GM21529 (cell line): ENCODE measurements around the gene ACTN4.

ENCODE experiments used
- ATAC-seq: cut with Tn5 transposase; IDR thresholded peaks from one replicate; pipeline ENCODE4 v1.9.1; 2021; ENCODE audit not compliant: unreplicated experiment

Gene ACTN4

DNA sequence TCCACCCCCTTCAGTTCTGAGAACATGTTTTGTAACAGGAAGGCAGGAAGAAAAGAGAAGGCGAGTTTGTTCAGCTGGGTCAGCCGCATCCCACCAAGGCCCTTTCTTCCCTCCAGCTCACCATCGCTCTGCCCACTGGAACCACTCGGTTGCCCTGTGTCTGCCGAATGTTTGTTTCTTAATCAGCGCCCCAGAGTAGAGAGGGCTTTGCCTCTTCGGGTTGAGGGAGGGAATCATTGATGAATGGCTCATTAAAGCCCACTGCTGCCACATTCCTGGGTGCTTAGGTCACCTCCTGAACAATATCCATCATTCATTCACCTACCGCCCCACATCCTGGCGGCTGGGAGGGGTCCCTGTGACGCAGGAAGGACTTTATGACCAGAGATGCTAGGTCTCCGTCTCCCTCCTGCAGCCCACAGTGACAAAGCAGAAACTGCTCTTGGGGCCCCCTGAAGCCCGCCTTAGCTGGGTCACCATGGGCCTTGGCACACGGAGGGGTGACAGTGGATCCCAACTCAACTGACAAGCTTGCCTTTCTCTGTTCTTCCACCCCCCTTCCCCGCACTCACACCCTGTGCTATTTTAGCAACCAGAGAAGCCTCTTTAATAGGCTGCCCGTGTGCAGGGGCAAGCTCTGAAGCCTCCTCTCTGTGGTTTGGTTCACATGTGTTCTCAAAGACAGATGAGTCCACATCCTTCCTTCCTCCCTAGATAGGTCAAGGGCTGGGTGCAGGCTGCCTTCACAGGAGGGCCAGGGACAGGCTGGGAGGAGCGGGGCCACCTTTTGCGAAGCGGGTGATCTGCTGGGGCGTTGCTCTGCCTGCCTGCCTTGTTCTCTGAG lies 46.2 kb downstream of the ACTN4 start:
- no peak for ATAC-seq

DNA sequence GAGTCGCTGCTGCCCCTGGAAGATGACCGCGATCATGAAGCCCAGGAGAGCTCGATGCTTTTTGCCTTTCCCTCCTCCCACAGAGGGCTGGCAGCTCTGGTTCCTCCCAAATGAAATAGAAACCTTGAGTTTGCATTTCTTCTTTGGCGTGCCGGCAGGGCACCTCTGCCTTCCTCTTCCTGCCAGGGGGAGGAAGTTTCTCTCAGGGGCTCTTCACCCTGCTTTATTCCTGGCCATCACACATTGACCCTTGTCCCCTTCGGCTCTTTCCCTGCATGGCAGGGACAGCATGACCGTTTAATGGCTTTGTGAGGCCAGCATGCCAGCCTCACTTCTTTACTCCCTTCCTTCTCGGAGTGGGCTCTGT lies 47.9 kb downstream of the ACTN4 start:
- ATAC-seq, result no peak

DNA sequence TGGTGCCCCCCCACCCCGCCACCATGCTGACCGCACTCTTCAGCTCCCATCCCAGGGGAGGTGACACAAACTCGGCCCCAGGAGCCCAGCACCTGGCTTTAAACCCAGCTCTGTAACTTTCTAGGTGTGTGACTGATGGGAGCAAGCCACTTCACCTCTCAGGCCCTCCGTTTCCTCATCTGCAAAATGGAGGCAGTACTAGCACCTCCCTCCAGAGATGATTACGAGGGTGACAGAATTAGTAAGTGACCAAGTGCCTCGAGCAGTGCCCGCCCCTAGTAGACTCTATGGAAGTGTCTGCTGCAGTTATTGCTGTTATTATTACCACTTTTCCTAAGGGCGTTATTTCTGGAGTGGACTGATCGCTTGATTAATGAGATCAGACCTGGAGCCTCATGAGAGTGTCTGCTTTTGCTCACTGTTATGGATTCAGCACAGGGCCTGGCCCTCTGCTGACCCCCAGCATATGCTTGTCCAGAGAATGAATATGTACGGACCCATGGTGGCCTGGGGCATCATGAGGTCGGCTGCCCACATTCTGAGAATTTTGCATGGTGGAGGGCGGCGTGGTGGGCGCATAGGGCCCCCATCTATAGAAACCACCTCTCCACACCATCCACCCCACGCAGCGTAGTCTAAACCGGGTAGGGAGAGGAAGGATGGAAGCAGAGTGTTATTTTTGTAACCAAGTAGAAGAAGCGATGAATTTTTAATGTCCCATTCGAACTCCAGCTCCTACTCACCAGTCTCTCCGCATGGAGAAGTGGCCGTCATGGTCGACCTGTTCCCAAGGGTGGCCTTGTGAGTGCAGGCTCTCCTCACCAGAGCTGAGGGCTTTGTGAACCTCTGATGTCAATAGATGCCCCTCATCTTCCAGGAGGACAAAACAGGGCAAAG lies 48.6 kb downstream of the ACTN4 start:
- no peak for ATAC-seq

DNA sequence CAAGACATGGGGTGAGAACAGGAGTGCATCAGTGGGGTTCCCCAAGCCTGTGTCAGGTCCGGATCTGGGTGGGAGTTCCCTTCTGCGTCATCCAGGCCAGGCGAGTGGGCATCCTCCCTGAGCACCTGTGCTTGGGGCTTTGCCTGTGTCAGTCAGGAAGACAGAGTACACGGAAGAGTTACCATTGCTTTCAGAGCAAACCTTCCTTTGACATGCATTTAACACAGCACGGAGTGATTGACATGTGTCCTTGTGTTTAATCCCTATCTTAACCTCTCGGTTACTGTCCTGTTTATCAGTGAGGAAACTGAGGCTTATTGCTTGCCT lies 49.2 kb downstream of the ACTN4 start:
- ATAC-seq, result no peak

DNA sequence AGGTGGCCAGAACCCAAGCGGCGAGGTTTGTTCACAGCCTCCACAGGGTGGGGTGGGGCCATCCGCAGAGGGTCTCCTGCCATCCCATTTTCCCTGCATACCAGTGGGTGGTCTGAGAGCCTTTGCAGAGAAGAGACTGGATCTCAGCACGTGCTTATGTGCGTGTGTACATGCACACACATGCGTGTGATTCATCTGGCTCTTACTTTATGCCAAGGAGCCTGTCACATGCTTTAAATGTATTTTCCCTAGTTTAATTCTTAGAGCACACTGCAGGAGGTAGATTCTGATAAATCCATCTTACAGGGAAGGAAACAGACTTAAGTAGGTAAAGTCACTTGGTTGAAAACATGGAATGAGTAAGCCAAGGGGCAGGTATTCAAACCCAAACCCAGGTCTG lies 49.7 kb downstream of the ACTN4 start:
- no peak for ATAC-seq

DNA sequence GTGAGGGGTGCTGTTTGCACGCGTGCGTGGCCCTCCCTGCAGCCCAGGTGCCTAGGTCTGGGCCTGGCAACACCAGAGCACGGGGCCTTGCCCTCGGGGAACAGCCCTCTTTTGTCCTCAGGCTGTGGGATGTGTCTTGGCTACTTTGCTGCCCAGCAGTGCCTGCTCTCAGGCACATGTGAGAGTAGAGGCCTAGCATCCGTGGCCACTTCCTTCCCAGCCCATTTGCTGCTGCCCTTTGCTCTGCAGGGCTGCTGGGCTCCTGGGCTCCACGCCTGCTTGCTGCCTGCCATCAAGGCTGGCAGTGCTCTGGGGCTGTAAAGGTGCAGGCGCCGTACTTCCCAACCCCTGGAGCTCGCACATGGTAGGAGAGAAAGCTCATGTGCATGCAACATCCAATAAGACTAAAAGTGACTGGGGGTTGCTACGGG lies 50.2 kb downstream of the ACTN4 start:
- ATAC-seq, result no peak

DNA sequence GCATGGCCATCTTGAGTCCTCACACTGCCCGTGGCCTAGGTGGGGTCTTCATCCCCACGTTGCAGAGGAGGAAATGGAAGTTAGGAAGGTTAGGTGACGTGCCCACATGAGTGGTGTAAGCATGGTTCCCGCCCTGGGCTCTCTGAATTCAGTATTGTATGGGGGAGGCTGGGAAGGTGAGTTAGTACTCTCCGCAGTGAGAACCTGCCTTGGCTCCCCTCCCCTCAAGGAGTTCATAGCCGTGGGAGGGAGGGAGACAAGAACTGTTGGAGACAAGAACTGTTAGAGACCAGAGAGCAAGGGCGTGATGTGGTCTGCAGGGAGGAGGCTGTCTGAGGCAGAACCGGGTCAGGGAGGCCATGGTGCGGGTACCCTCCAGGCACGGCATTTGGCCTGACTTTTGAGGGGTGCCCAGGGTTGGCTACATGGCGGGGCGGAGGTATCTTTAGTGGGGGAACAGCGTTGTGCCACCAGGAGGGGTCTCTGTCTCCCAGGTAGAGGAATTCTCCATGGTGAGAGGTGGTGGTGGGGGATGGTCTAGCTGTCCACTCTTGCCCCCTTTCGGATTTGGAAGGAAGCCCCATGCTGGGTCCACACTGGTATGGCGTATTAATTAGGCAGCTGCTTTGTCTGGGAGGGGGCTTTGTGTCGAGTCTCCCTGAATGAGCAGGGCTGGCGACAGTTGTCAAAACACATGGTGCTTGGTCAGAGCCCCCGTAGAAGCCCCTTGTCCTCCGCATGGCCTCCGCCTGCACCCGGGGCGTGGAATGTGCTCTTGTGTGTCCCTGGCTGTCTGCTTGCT lies 51.0 kb downstream of the ACTN4 start:
- no peak for ATAC-seq

DNA sequence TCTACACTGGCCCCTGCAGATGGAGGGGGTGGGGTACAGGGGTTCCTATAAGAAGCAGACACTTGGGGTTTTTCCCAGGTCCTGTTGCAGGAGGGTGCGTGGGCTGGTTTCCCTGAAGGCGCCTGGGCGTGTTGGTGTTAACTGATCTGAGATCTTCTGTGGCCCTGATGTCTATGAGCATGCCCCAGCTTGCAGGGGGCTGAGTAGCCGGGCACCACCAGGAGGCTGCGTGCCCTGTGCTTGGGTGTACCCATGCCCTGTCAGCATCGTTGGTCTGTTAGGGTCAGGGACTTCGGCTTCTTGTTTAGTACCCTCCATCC lies 51.5 kb downstream of the ACTN4 start:
- ATAC-seq, result no peak

DNA sequence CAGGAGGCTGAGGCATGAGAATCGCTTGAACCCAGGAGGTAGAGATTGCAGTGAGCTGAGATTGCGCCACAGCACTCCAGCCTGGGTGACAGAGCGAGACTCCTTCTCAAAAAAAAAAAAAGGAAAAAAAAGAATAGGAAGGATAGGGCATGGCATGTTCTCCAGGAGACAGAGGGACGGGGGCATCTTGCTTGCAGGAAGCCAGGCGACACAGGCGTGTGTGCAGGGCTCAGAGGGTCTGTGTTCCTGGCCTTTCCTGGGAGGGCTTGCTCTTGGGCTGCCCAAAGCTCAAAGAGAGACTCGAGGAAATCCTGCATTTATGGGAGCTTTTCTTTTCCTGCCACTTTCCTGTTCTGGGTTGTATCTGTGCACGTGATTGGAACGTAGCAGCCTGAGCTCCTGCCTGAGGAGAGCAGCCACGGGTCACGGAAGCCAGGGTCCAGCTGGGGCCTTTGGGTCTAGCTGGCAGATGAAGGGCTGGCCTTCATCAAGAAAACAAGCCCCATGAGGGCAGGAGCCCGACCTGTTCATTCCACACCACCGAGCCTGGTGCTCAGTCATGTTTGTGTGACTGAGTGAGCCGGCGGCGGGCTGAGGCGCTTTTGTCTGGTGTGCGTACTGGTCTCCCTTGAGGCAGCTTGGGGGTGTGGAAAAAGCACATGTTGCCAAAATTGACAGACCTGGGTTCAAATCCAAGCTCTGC lies 52.3 kb downstream of the ACTN4 start:
- ATAC-seq, result no peak

DNA sequence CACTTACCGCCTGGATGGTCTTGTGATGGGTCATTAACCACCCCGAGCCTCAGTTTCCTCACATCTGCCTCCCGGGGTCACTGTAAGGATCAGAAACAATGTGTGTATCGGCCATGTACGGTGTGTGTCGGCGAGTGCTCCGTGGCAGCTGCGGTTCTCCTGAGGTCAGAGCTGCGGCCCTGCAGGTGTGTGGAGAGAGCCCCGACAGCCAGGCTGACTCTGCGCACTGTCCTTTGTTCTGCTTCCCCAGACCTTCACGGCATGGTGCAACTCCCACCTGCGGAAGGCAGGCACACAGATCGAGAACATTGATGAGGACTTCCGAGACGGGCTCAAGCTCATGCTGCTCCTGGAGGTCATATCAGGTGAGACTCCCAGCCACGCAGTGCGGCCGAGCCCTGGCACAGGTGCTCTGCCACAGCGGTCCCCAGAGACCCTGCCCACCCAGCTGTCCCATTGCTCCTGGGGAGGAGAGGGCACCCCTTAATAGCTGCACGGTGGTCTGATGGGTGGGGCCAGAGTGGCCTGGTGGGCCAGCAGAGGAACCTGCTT lies 53.0 kb downstream of the ACTN4 start:
- ATAC-seq, result no peak

DNA sequence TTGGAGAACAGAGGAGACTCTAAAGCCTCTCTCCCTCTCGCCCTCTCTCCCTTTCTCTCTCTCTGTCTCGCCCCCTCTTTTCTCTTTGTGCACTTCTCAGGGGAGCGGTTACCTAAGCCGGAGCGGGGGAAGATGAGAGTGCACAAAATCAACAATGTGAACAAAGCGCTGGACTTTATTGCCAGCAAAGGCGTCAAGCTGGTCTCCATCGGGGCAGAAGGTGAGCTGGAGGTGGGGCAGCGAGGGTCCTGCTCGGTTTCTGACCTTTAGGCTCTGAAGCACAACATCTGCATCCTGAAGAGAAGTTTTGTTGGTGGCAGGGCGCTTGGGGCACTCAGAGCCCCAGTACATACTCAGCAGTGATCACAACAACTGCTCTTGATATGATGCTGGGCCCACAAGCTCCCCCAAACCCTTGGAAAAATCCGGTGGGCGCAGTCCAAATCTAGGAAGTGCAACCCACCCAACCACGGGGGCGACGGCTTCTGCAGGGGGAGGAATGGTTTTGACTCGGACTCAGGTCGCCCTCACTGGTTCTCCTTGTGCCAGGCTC lies 53.5 kb downstream of the ACTN4 start:
- no peak for ATAC-seq

DNA sequence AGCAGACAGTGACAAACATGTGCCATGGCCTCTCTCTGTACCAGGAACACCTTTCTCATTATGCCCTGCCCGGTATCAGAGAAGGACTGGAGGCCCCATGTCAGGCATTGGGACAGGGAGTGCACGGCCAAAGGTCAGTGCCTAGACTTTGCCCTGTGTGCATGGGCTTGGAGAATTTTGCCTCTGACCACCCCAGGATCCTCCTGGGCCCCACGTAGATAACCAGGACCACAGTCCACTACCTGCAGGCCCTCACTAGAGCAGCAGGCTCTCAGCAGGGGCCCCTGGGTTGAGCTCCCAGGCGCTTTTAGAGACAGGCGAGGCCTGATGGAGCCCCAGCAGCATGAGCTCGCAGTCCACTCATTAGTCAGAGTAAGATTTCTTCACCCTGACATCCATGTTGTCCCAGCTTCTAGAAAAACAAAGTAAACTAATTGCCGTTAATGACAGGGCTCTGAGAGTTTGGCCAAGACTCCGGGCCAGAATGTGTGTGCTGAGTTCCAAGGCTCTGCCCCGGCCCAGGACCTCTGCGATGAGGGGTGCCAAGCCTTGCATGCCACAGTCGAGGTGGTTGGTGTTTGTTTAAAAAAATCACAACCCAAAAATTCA lies 54.1 kb downstream of the ACTN4 start:
- ATAC-seq, result no peak

DNA sequence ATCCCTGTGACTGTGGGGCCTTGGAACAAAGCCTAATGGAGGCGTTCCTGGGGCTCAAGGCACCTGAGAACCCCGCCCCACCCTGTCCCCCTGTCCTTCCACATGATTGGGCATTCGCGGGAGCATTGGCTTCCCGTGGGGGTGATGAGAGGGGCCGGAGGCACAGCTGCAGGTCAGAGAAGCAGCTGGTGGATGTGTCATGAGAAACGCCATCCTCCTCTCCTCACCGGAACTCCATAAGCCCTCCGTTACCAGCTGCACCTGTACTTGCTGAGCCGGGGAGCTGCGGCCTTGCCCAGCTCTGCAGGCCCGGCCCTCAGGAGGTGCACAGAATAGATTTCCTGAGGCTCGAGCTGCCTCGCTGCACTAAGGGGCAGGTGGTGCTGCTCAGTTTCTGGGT lies 54.8 kb downstream of the ACTN4 start:
- no peak for ATAC-seq

DNA sequence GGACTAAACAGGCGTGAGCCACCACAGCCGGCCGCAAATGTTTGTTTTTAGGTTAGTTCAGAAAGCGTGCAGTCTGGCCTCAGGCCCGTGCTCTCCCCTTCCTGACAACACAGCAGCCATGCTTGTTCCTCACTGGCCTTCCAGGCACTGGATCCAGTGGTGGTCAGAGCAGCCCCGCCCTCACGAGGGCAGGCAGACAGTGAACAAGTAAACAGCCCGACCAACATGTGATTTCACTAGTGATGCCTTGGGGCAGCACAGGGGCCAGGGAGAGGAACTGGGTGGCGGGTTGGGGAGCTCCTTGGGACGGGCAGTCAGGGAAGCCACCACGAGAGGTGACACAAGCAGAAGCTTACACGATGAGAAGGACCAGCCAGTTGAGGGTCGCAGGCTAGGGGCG lies 56.1 kb downstream of the ACTN4 start:
- ATAC-seq, result no peak

DNA sequence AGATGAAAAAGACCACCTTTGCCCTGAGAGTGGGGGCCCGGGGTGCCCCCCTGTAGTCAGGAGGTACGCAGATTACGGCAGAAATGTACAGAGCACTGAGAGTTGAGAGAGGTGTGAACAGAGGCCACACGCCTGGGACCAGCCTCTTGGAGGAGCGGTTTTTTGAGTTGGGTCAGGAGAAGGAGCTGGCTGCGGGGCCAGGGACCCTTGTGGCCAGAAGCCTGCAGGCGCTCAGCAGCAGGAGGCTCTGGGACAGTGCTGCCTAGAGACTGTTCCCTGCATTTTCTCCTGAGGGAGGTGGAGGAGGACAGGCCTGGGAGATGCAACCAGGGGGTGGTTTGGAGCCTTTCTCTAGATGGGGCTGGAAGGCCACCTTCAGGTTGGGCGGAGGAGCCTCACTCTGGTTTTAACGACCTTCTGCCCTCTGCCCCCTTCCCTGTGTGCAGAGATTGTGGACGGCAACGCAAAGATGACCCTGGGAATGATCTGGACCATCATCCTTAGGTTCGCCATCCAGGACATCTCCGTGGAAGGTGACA lies 57.1 kb downstream of the ACTN4 start:
- no peak for ATAC-seq

DNA sequence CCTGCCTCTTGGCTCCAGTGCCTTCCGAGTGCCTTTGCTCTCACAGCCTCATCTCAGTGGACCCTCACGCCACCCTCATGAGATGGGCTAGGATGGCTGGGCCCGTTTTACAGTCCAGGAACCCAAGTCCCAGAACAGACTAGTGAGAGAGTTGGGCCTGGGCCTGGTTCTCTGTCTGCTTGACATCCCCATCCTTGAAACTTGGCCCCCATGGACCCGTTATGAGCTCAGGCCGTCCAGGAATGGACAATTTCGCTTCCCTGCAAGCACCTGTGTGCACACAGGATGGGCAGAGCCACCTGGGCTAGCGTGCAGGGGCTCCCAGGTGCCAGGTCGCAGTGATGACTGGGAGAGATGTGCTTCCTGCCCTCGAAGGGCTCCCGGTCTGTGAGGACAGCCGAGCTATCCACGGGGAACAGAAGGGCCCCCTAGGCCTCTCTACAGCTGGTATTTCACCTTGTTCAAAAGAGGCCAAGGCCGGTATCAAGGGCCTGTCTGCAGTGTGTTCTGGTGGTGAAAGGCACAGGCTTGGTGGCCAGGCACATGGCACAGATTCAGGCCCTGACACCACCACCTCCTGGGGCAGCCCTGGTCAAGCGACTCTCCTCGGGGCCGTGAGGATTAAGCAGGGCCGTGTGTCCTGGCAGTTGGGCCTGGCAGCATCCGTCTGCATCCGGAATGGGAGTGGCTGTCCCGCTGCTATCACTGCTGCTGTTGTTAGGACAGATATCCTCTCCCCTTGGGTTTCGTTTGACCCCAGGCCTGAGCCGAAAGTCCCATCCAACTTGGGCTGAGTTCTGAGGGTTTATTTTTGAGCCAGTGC lies 58.0 kb downstream of the ACTN4 start:
- ATAC-seq, result no peak

DNA sequence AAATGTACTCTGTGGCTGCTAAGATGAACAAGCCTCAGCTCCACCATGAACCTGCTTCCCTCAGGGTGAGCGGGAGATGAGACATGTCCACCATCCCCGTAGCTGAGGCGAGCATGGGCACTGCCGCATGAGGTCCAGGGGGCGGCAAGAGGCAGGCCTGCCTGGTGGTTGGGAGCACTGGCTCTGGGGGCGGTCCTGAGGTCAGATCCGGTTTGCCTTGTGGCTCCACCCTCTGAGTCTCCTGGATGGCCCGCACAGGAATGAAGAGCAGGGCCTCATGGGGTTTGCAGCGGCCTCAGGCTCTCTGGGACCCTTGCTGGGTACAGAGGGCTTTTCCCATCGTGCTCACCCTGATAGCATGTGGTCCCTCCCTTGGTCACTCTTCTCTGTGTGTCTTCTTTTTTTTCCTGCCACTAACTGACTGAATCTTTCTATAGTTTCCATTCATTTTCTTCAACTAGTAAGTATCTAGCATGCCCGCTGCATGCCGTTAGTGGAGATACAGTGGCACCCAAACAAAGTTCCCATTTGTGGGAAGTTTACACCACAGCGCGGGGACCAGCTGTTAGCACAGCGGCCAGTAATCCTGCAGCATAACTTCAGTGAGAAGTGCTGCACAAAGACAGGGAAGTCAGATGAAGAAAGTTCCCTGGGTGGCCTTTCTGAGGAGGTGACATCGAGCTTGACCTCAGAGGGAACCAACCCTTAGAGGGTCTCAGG lies 59.5 kb downstream of the ACTN4 start:
- no peak for ATAC-seq

DNA sequence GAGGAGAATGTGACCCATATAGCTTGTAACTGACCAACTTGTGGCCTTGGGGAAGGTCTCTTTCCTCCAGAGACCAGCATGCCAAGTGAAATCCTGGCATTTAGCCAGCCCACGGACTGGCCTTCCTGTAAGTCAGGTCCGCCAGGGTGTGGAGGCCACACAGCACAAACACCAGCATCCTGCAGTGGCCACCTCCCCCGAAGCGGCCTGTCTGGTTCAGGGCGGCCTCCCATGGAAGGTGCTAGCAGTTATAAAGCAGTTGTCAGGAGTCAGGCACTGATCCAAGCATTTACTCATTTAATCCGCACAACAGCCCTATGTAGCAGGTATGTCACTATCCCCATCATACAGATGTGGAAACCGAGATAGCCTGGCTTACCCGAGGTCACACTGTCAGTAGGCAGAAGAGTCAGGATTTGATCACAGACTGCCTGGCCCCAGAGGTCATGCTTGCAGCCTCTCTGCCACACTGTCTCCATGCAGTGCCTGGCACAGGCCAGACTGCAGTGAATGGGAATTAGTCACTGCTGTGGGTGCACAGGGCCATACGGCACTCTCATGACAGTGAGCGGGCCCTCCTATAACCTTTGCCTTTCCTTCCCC lies 60.2 kb downstream of the ACTN4 start:
- no peak for ATAC-seq
